Natural killer cell treated with Interleukin-12 subunit alpha and Interleukin-12 subunit beta and Interleukin-15 and Interleukin-18, amount 100 ng/mL, for 72 hours (primary cell): ENCODE results near the gene KRTAP5-11. TPM values are rescaled to one million over a fixed set of nuclear protein-coding genes. Genes with fewer than 3 reads are reported as not detected.
"Not testable (repeated sequence)": the region's sequence is repeated elsewhere in the genome, so short reads cannot be mapped to it uniquely, and the experiment has no call there.

ENCODE experiments used
- ATAC-seq, 2 donors: fragments of 150-1000 bp; cut with Tn5 transposase in 1 of 2; sonication (Bioruptor Pico), chemical (Tn5 transposase) in 1 of 2; 2 replicates each; pipeline ENCODE4 v1.10.0; 2021
- DNase-seq: peaks from one replicate; pipeline ENCODE4 v3.0.0; 2022; ENCODE audit warnings: low spot score
- H3K27ac Mint-ChIP-seq, 2 donors: 1 replicate in 1 of 2; 2 replicates in 1 of 2; pipeline ENCODE4 v1.8.0; 2022; ENCODE audit warnings: mixed read lengths in 2 of 2, mild to moderate bottlenecking in 1 of 2, moderate library complexity in 1 of 2
- H3K27me3 Mint-ChIP-seq, 2 donors: 1 replicate in 1 of 2; 2 replicates in 1 of 2; pipeline ENCODE4 v1.8.0; 2022; ENCODE audit warnings: mixed read lengths in 2 of 2
- H3K36me3 Mint-ChIP-seq: one replicate; pipeline ENCODE4 v1.8.0; 2022; ENCODE audit warnings: mixed read lengths
- H3K4me1 Mint-ChIP-seq, 2 donors: 1 replicate in 1 of 2; 2 replicates in 1 of 2; pipeline ENCODE4 v1.8.0; 2022; ENCODE audit warnings: low read depth in 2 of 2, mixed read lengths in 2 of 2, mild to moderate bottlenecking in 1 of 2
- H3K4me3 Mint-ChIP-seq: one replicate; pipeline ENCODE4 v1.8.0; 2022; ENCODE audit warnings: mixed read lengths
- H3K9me3 Mint-ChIP-seq: 2 replicates; pipeline ENCODE4 v1.8.0; 2022; ENCODE audit warnings: mixed read lengths
- total RNA-seq, 2 donors: library from RNA; stranded (reverse); gene quantifications; one replicate each; pipeline ENCODE4 v1.2.3, GENCODE V29; 2022

The KRTAP5-11 gene
- total RNA-seq, 2 donors from 2014 or later: not detected

DNA sequence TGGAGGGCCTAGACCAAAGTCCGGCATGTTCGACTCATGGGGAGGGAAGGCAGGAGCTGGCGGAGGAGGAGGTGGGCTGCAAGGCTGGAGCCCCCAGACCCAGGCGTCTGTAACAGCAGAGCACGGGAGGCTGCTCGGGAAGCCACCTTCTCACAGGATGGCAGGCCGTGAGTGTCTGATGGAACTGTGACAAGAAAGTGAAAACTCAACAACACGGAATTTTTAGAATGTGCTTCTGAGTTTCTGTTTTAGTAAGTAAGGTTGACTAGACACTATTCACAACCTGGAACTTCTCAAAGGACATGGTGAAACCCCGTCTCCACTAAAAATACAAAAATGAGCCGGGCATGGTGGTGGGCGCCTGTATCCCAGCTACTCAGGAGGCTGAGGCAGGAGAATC is 42.7 kb downstream of the KRTAP5-11 start:
- not testable (repeated sequence) for ATAC-seq, H3K36me3 Mint-ChIP-seq, H3K27ac Mint-ChIP-seq, H3K9me3 Mint-ChIP-seq, DNase-seq, H3K4me3 Mint-ChIP-seq
- H3K27me3 Mint-ChIP-seq: peaks cover 13 to 15% of the 10 kb centered on the region in 2 donors
- H3K4me1 Mint-ChIP-seq: peaks cover 9 to 12% of the 10 kb centered on the region in 2 donors

DNA sequence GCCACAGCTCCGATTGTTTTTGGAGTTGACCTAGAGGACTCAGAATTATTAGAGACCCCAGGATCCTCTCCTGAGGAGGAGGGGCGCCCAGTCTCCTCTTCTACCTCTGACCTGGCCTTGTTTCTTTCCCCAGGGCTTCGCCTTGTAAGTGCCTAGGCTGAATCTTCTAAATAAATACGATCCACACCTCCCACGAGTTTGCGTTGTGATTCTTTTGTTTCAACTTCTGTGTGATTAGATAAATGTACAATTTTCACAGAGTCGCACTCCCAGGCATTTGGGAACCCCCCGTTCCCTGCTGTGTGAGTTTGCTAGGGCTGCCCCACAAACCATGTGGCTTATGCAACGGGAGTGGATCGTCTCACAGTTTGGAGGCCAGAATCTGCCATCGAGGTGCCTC is 43.7 kb downstream of the KRTAP5-11 start:
- DNase-seq: no peak
- peaks cover 12 to 15% of the 10 kb centered on the region in 2 donors for H3K27me3 Mint-ChIP-seq

DNA sequence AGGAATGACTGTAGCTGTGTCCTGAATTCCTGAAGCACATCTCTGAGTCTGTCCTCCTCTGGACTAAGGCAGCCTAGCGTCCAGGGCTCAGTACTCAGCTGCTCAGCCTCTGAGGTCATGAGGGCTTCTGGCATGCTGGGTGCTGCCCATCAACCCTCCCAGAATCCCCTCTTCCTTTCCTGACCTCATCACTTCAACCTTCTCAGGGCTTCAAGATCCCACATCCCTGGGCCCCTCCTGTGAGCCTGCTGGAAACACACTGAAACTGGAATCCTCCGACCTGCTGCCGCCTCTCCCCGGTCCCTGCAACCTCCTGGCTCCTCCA is 44.0 kb downstream of the KRTAP5-11 start:
- Mint-ChIP-seq H3K9me3 (no peaks in the 10 kb centered on the region), H3K27me3 (peaks cover 12 to 15% of the 10 kb centered on the region in 2 donors), H3K36me3 (no peaks in the 10 kb centered on the region), H3K4me1 (peaks cover 6 to 7% of the 10 kb centered on the region in 2 donors), H3K4me3 (no peak overlapping the region), H3K27ac (no peak overlapping the region)
- DNase-seq (no peak), ATAC-seq (peak in 1 of 2 donors; percentile 6)

More for the DNA sequence above, 43.7 kb downstream of the KRTAP5-11 start:
- ATAC-seq: peak in 1 of 2 donors; percentile 20
- no peak overlapping the region for H3K27ac Mint-ChIP-seq
- H3K36me3 Mint-ChIP-seq: no peaks in the 10 kb centered on the region
- no peak overlapping the region for H3K4me3 Mint-ChIP-seq
- no peaks in the 10 kb centered on the region for H3K9me3 Mint-ChIP-seq
- peaks cover 9% of the 10 kb centered on the region in 2 donors for H3K4me1 Mint-ChIP-seq

GRCh38 chr11:71537977-71538665 is 44.6 kb downstream of the KRTAP5-11 start, which contains the start of gene KRTAP5-8:
KRTAP5-8 (plus strand) TSS chr11:71538025; CDS start chr11:71538056, 31 bp downstream.
- H3K27ac Mint-ChIP-seq, H3K4me1 Mint-ChIP-seq, H3K36me3 Mint-ChIP-seq, H3K4me3 Mint-ChIP-seq, ATAC-seq, H3K9me3 Mint-ChIP-seq, DNase-seq: not testable (repeated sequence)
- peaks cover 12 to 15% of the 10 kb centered on the region in 2 donors for H3K27me3 Mint-ChIP-seq

DNA sequence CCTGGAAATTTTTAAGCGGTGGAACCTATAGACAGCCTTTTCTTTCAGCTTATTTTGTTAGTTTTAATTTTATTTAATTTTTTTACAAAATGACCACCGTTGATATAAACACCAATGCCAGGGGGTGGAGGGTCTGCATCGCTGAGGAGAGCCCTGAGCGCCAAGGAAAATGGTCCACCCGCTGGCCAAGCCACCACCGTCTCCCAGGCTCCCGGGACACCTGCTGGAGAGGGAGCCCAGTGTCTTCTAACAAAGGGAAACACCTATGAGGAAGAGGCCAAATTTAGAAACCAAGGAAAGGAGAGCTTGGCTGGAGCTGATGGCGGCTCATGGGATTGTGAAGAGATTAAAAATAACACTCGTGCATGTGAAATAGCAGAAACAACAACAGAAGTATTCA is 45.1 kb downstream of the KRTAP5-11 start:
- Mint-ChIP-seq H3K4me3 (no peak overlapping the region), H3K36me3 (no peaks in the 10 kb centered on the region), H3K27me3 (peaks cover 12 to 15% of the 10 kb centered on the region in 2 donors)

DNA sequence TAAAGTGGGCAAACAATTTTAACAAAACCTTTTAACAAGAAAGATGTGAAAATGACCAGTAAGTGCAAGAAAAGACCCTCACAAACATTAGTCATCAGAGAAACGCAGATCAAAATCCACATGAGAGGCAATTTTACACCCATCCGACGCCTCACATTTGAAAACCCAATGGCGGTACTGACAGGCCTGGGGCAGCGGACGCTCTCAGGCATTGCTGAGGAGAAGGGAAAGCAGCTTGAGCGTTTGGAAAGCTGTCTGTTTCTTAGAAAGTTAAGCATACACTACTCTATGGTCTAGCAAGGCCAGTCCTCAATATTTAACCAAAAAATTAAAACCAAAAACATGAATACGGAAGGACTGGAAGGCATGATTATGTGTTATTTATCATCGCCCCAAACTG is 46.9 kb downstream of the KRTAP5-11 start:
- H3K27ac Mint-ChIP-seq: no peak overlapping the region
- H3K4me3 Mint-ChIP-seq: no peak overlapping the region
- ATAC-seq (no peak), DNase-seq (no peak)
- no peaks in the 10 kb centered on the region for H3K36me3 Mint-ChIP-seq
- peaks cover 8 to 11% of the 10 kb centered on the region in 2 donors for H3K27me3 Mint-ChIP-seq
- H3K9me3 Mint-ChIP-seq: no peaks in the 10 kb centered on the region
- no peaks in the 10 kb centered on the region for H3K4me1 Mint-ChIP-seq

More for the DNA sequence above, 45.1 kb downstream of the KRTAP5-11 start:
- Mint-ChIP-seq H3K9me3 (no peaks in the 10 kb centered on the region), H3K27ac (no peak overlapping the region), H3K4me1 (no peaks in the 10 kb centered on the region)
- DNase-seq (no peak), ATAC-seq (no peak)

DNA sequence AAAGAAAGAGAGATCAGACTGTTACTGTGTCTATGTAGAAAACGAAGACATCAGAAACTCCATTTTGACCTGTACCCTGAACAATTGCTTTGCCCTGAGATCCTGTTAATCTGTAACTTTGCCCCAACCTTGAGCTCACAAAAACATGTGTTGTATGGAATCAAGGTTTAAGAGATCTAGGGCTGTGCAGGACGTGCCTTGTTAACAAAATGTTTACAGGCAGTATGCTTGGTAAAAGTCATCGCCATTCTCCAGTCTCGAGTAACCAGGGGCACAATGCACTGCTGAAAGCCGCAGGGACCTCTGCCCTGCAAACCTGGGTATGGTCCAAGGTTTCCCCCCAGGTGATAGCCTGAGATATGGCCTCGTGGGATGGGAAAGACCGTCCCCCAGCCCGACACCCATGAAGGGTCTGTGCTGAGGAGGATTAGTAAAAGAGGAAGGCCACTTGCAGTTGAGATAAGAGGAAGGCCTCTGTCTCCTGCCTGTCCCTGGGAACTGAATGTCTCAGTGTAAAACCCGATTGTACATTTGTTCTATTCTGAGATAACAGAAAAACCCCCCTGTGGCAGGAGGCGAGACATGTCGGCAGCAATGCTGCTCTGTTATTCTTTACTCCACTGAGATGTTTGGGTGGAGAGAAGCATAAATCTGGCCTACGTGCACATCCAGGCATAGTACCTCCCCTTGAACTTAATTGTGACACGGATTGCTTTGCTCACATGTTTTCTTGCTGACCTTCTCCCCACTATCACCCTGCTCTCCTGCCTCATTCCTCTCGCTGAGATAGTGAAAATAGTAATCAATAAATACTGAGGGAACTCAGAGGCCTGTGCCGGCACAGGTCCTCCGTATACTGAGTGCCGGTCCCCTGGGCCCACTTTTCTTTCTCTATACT is 47.7 kb downstream of the KRTAP5-11 start:
- not testable (repeated sequence) for ATAC-seq, H3K4me1 Mint-ChIP-seq, H3K36me3 Mint-ChIP-seq, H3K27ac Mint-ChIP-seq, DNase-seq, H3K9me3 Mint-ChIP-seq, H3K4me3 Mint-ChIP-seq
- peaks cover 7 to 15% of the 10 kb centered on the region in 2 donors for H3K27me3 Mint-ChIP-seq

- Mint-ChIP-seq H3K9me3 (no peaks in the 10 kb centered on the region), H3K27me3 (peaks cover 7 to 13% of the 10 kb centered on the region in 2 donors), H3K27ac (no peak overlapping the region), H3K4me1 (no peaks in the 10 kb centered on the region), H3K4me3 (no peak overlapping the region), H3K36me3 (no peaks in the 10 kb centered on the region)
- no peak for DNase-seq
- ATAC-seq: no peak
Measured at GRCh38 chr11:71532036-71532610, 50.6 kb downstream of the KRTAP5-11 start.

Other genes with a start within 250 kb of the KRTAP5-11 start
- gene DHCR7, start 134.5 kb downstream of the KRTAP5-11 start, total RNA-seq: 100 to 1,000 TPM in 1 of 2 donors, 10 to 100 TPM in 1; 75.8 to 104 TPM
- gene NADSYN1, start 129.7 kb downstream of the KRTAP5-11 start, total RNA-seq: 100 to 1,000 TPM; 117 to 129 TPM
- gene KRTAP5-7, start 55.6 kb downstream of the KRTAP5-11 start, total RNA-seq: under 1 TPM in 1 of 2 donors, not detected in 1; 0.26 TPM
- not detected for gene KRTAP5-8, start 44.9 kb downstream of the KRTAP5-11 start, total RNA-seq
- not detected for gene KRTAP5-9, start 34.5 kb downstream of the KRTAP5-11 start, total RNA-seq
- not detected for gene KRTAP5-10, start 17.3 kb downstream of the KRTAP5-11 start, total RNA-seq